ENCODE results near the gene KRTAP12-3.
"Not testable (repeated sequence)": the region's sequence is repeated elsewhere in the genome, so short reads cannot be mapped to it uniquely, and the experiment has no call there.

The KRTAP12-3 gene

DNA sequence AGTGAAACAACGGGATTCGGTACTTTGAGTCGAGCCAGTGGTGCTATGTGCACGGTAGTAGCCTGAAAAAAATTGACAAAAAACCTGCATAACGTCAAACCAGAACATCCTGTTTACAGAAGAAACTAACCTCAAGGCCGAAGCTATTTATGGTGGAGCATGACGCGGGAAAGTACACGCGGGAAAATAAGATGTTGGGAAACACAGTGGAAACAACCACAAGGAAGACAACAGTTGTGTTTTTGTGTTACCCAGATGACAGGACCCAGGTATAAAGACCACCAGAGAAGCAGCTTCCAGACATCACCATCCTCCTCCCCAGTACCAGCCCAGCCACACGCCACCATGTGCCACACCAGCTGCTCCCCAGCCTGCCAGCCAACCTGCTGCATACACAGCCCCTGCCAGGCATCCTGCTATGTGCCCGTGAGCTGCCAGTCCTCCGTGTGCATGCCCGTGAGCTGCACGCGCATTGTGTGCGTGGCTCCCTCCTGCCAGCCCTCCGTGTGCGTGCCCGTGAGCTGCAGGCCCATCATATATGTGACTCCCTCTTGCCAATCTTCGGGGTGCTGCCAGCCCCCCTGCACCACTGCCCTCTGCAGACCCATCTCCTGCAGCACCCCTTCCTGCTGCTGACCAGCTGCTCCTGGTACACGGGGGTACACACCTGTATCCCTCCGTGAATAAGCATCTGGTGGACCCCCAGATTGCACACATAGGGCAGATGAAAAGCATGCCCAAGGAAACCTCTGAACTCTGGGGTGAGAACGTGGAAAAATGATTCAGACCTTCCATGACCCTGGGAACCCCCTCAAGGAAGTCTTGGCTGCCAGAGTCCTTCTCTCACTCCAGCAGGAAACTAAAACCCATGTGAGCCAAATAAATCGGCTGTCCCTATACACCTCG lies at the start of gene KRTAP12-3:
TSS of gene KRTAP12-3 (plus strand) at position 298 of the 906 bp plus-strand sequence. CDS start at position 346, 48 bp downstream.
- no peak for DNase-seq

DNA sequence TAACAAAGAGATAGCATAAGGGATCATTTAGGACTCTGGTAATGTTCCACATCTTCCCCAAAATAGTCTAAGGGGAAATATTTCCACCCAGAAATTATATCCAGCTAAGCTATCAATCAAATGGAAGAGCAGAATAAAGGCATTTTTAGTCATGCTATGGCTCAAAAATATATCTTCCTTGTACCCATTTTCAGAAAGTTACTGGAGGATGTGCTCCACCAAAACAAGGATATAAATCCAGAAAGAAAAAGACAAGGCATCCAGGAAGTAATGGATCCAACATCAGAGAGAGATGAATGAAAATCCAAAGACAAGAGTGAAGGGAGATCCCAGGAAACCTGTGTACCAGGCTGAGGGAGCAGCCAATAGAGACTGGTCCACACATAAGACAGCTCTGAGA lies 48.5 kb upstream of the KRTAP12-3 start:
- DNase-seq, result no peak

- DNase-seq, result not testable (repeated sequence)
Measured at GRCh38 chr21:44610157-44610843, 47.4 kb upstream of the KRTAP12-3 start.

DNA sequence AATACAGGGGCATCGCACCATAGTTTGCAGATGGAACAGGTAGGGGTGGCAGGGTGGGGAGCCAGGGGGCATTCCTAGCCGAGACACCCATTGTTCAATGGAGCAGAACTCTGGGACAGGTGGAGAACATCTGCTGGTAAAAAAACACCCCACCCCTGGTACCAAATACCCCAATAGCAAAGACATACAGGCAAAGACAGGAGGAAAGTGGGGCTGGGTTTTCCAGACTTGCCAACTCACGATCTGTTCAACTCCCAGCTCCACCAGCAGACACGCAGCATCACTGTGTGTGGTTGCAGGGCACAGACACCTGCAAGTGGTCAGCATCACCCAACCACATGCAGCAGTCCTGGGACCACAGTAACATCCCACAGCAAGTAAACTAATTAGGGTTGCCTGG lies 46.2 kb upstream of the KRTAP12-3 start:
- no peak for DNase-seq

- no peak for DNase-seq
Measured at GRCh38 chr21:44612029-44612486, 45.7 kb upstream of the KRTAP12-3 start, which contains the start of gene KRTAP10-8. TSS of gene KRTAP10-8 (plus strand) at chr21:44612079. CDS start at chr21:44612101, 22 bp downstream.

GRCh38 chr21:44612669-44613229 lies 45.0 kb upstream of the KRTAP12-3 start:
- DNase-seq, result no peak

DNA sequence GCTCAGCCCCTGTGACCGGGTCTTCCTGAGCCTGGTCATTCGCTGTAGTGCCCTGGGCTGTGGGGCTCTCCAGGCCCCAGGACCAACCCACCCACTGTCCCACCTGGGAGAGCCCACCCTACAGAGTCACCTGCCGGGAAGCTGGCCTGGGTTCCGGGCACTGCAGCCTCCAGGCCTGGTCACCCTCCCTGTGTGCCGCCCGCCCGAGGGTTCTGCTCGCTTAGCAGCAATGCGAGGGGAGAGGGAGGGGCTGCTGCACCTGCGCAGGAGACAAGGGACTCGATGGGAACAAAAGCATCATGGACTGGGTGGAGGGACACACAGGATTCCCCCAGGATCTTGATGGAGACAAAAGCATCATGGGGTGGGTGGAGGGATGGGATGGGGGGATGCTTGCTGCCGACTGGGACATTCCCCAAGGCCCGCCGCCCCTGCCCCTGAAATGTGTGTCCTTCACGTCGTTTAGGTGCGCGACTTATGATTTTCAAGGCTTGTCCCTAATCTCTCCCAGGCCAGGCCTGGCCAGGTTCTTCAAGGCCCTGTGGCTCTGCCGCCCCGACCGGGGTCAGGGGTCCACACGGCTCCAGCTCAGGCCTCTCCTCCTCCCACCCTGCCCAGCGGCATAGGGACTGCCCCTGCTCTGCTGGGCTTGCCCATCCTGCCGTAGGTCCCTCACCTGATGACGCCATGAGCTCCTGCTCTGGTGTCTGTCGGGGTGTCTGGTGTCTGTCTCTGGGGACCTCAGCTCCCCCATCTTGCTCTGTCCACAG lies 44.2 kb upstream of the KRTAP12-3 start:
- DNase-seq, result no peak

DNA sequence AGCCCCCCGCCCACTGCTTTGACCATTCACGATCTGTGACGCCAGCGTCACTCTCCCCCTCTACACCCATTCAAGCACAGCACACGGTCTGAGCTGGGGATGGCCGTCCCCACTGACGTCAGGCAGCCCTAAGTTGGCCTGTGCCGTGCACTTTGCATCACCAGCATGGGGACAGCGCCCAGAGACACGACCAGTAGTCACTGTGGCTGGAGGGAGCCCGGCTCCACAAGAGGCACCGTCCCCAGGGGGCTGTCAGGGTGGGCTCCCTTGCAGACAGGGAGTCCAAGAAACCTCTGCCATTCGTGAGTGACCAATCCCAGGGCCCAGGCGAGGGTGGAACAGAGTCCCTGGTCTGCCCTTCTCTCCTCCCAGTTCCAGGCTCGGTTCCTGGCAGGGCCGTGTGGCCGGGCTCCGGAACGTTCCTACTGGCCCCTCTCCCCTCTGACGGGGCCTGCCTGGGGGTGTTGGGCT lies 43.5 kb upstream of the KRTAP12-3 start:
- no peak for DNase-seq

DNA sequence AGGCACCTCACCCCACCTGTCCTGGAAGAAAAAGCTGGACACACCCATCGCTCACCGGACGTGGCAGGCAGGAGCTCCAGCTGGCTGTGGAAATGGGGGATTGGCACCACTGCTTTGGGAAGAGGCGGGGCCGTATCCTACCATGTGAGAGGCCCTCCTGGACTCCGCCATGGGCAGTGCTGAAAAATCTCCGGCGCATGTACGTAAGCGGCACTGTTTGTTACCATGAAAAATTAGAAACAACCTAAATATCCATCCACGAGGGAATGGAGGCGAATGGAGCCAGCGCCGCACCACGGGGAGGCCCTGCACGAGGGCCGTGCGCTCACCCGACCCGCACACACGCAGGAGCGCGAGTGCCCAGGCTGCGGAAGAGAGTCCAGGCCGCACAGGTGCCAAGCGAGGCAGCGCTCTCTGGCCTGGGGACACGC lies 42.8 kb upstream of the KRTAP12-3 start:
- no peak for DNase-seq

DNA sequence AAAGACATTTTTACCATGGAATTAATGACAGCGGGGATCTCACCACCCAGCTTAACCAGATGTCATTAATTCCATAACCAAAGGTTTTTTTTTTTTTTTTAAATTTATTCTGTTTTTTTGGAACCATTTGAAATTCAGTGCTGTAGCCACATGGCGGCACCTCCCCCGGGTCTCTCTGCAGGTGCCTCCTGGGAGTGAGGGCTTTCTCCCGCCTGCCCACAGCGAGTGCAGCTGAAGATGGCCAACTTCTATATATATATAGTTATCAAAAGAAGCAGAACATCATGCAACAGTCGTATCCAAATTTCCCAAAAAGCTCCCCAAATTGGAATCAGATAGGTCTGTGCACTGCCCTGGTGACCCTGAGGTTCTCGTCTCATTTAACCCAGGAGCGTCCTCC lies 42.3 kb upstream of the KRTAP12-3 start:
- no peak for DNase-seq

- no peak for DNase-seq
Measured at GRCh38 chr21:44615911-44616590, 41.7 kb upstream of the KRTAP12-3 start.

DNA sequence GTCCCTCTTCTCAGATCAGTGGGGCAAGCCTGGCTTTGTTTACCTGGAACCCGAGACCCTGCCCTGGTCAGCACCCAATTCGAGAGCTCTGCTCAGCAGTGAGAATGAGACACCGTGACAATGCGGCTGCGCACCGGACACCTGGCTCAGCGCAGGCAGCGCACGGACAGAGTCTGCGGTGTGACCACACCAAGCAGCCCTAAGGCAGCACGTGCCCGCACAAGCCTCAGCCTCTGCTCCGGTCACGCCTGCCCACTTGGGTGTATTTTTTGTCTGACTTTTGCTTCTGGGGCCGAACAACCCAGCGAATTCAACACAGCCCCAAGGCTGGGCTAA lies 41.2 kb upstream of the KRTAP12-3 start:
- DNase-seq, result no peak

DNA sequence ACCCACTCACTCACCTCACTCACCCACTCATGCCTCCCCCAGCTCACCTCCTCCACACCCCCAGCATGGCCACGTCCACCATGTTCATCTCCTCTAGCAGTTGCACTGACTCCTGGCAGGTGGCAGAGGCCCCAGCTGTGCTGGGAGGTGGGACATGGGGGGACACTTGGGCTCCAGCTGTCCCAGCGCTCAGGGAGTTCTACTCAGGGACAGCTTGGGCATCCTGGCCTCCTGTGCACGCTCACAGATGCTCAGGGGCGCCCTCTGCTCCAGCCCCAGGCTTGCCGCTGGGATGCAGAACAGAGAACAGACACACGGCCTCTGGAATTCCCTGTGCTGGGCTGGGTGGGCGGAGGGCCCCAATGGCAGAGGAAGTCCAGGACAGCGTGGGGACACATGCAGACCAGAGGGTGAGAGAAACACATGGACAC lies 40.6 kb upstream of the KRTAP12-3 start:
- DNase-seq, result no peak

DNA sequence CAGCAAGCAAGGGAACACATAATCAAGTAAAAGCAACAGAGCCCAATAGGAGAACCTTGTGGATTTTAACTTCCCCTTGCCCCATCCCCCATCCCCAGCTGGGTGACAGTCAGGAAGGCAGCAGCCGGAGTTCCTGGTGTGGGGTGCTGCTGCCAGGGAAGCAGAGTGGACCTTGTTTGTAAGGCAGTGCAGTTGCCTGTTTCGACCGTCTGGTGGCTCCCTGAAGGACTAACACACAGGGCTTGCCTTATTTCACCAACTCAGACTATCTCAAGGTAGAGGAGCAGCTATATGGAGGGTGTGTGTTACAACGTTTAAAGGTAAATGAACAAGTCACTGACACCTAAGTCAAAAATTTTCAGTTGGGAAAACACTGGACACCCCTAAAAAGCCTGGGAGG lies 39.2 kb upstream of the KRTAP12-3 start:
- no peak for DNase-seq

DNA sequence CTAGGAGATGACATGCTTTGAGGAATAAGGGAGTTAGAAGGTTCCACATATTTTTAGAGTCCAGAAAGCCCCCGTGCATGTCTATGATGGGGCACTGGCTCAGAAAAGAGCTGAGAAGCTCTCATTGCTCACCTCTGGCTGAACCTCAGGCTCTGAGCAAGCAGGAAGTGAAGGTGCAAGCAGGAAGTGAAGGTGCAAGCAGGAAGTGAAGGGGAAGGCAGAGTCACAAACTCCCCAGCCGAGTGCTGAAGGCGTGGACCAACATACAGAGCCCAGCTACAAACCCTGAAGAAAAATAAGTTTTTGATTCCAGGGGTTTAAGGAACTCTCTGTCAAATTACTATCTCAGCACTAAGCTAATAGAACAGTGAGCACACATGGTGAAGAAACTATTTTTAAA lies 38.8 kb upstream of the KRTAP12-3 start:
- DNase-seq, result no peak

- no peak for DNase-seq
Measured at GRCh38 chr21:44619886-44620285, 37.8 kb upstream of the KRTAP12-3 start.

- no peak for DNase-seq
Measured at GRCh38 chr21:44623575-44623974, 34.2 kb upstream of the KRTAP12-3 start.

- DNase-seq, result no peak
Measured at GRCh38 chr21:44625756-44626155, 32.0 kb upstream of the KRTAP12-3 start.

DNA sequence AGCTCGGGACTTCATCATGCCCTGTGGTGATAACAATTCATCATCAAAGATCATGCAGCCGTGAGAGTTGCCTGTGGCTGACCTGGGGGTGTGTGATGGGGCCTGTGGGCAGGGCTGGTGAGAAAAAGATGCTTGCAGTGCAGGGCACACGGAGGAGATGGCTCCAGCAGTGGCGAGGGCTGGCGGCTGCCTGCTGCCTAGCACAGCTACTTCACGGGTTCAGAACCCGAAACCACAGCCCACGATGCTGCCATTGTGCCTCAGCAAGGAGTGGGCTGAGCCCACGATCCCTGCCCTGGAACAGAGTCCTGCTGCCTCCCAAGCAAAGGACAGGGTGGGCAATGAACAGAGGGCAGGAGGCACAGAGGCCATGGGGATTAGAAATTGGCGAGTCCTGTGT lies 31.5 kb upstream of the KRTAP12-3 start:
- no peak for DNase-seq

DNA sequence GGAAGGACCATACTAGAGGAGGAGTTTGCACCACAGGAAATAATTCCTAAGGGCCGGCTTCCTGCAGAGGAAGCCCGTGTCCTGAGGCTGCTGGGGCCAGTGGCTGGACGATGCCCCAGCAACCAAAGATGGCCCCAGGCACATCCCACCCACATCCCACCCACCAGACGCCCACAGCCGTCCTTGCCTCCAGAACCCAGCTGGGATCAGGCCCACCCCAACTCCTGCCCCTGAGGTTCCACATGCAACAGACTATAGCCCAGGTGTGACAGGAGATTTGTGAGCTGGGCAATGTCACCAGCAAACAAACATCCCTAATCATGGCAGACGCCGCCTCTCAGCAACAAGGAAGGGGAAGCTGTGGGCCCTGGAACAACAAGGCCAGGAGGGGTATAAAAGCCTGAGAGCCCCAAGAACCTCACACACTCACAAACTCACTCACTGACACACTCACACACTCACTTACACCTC lies 31.0 kb upstream of the KRTAP12-3 start, which contains the start of gene KRTAP10-9:
TSS of gene KRTAP10-9 (plus strand) at position 421 of the 471 bp plus-strand sequence. CDS start 79 bp downstream, outside the sequence.
- no peak for DNase-seq

DNA sequence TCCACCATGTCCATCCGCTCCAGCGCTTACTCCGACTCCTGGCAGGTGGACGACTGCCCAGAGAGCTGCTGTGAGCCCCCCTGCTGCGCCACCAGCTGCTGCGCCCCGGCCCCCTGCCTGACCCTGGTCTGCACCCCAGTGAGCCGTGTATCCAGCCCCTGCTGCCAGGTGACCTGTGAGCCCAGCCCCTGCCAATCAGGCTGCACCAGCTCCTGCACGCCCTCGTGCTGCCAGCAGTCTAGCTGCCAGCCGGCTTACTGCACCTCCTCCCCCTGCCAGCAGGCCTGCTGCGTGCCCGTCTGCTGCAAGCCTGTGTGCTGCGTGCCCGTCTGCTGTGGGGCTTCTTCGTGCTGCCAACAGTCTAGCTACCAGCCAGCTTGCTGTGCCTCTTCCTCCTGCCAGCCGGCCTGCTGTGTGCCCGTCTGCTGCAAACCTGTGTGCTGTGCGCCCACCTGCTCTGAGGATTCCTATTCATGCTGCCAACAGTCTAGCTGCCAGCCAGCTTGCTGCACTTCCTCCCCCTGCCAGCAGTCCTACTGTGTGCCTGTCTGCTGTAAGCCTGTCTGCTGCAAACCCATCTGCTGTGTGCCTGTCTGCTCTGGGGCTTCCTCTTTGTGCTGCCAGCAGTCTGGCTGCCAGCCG lies 30.4 kb upstream of the KRTAP12-3 start:
- not testable (repeated sequence) for DNase-seq
